ENCODE measurements around the gene SPACA6. TPM values are rescaled to one million over a fixed set of nuclear protein-coding genes. Genes with fewer than 3 reads are reported as not detected.

The SPACA6 gene
- total RNA-seq, 8 experiments from 2014 or later, result 2.6 to 41.8 (median 9.5) TPM

DNA sequence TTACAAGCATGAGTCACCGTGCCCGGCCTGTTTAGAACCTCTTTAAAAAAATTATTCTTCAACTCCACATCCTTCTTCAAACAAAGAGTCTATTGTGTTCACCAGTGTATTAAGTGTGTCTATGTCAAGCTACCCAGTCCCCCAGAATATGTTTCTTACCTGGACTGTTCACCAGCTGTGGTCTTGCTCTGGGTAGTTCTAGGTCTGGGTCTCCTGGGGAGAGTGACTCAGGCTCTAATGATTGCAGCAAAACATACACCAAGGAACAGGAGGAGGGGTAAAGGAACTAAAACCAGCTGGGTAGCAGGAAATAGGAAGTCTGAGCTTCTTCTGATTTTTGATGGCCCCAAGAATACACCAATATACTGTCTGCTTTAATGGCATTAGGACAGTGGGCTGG is 58.5 kb downstream of the SPACA6 start, which contains the start of gene FPR1:
FPR1 (minus strand) TSS at position 224 of the 400 bp plus-strand sequence. CDS start 4,884 bp downstream, outside the sequence.
- Histone ChIP-seq H3K27ac (no peak within 1 kb of the TSS), H3K4me1 (replicated peaks in 1 of 2) (no peaks in the 10 kb centered on the region), H3K4me3 (no peak within 1 kb of the TSS)
- in situ Hi-C loops (cut with MboI; ENCODE audit: low pct_unique_long_range_greater_than_20kb in 2 of 9, low sequenced_read_pairs in 9 of 9, unreplicated experiment in 9 of 9), result no loop called here
- WGBS, 10 experiments, result 38 to 86% (median 71%) methylated on average over 1 to 2 of the region's 2 CpGs; no CpG with 5 or more reads in 5 of the 10 experiments
- ATAC-seq (replicated peaks in 6 of 8), result no peak

- Histone ChIP-seq H3K27ac (no peak overlapping the region), H3K4me3 (no peak overlapping the region), H3K4me1 (replicated peaks in 1 of 2) (no peaks in the 10 kb centered on the region)
- ATAC-seq (replicated peaks in 6 of 8), result peak in 1 of 8 experiments; percentile 80
- 10 to 100% (median 72%) methylated on average over 1 to 5 of the region's 6 CpGs; no CpG with 5 or more reads in 2 of the 10 experiments for WGBS, 10 experiments
- in situ Hi-C loops (cut with MboI; ENCODE audit: low pct_unique_long_range_greater_than_20kb in 2 of 9, low sequenced_read_pairs in 9 of 9, unreplicated experiment in 9 of 9), result no loop called here
Measured at GRCh38 chr19:51754109-51754508, 61.0 kb downstream of the SPACA6 start.

DNA sequence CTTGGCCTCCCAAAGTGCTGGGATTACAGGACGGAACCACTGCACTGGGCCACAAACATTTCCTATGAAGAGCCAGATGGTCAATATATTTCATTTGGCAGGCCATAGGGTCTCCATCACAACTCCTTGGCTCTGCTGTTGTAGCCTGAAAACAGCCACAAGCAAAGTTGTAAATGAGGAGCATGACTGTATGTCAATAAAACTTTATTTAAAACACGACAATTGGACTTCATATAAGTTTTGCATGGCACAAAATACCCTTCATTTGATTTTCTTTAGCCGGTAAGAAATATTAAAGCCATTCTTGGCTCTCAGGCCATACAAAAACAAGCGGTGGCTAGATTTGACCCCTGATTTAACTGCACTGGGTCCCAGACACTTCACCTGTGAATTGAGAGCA is 61.6 kb downstream of the SPACA6 start:
- no peaks in the 10 kb centered on the region for H3K4me1 ChIP-seq (replicated peaks in 1 of 2)
- 16 to 100% (median 68%) methylated on average over 1 to 4 of the region's 4 CpGs for WGBS, 10 experiments
- no peak for ATAC-seq (replicated peaks in 6 of 8)
- no peak overlapping the region for H3K27ac ChIP-seq
- in situ Hi-C loops (cut with MboI; ENCODE audit: low pct_unique_long_range_greater_than_20kb in 2 of 9, low sequenced_read_pairs in 9 of 9, unreplicated experiment in 9 of 9), result no loop called here
- no peak overlapping the region for H3K4me3 ChIP-seq

Other genes with a start within 250 kb of the SPACA6 start
- under 1 TPM in 2 of 8 experiments, not detected in 6; 0.47 to 0.51 TPM for gene SIGLEC8, start 234.9 kb upstream of the SPACA6 start, total RNA-seq
- not detected for gene CEACAM18, start 214.8 kb upstream of the SPACA6 start, total RNA-seq
- under 1 TPM in 2 of 8 experiments, not detected in 6; 0.08 to 0.19 TPM for gene SIGLEC12, start 191.5 kb upstream of the SPACA6 start, total RNA-seq
- not detected for gene SIGLEC6, start 161.7 kb upstream of the SPACA6 start, total RNA-seq
- 1 to 10 TPM; 3.0 to 9.5 (median 6.0) TPM for gene ZNF175, start 122.0 kb upstream of the SPACA6 start, total RNA-seq
- gene SIGLEC5, start 62.9 kb upstream of the SPACA6 start, total RNA-seq, result not detected
- gene SIGLEC14, start 46.5 kb upstream of the SPACA6 start, total RNA-seq, result under 1 TPM in 1 of 8 experiments, not detected in 7; 0.24 TPM
- gene HAS1, start 30.7 kb downstream of the SPACA6 start, total RNA-seq, result 10 to 100 TPM in 1 of 8 experiments, 1 to 10 TPM in 2, under 1 TPM in 3, not detected in 2; 0.22 to 23.8 (median 1.7) TPM
- under 1 TPM in 3 of 8 experiments, not detected in 5; 0.36 to 0.97 (median 0.43) TPM for gene FPR1, start 58.5 kb downstream of the SPACA6 start, total RNA-seq
- gene FPR2, start 67.8 kb downstream of the SPACA6 start, total RNA-seq, result under 1 TPM in 3 of 8 experiments, not detected in 5; 0.15 to 0.33 (median 0.21) TPM
- under 1 TPM in 6 of 8 experiments, not detected in 2; 0.05 to 0.64 (median 0.21) TPM for gene FPR3, start 101.8 kb downstream of the SPACA6 start, total RNA-seq
- 10 to 100 TPM; 13.1 to 32.0 (median 18.7) TPM for gene ZNF577, start 194.6 kb downstream of the SPACA6 start, total RNA-seq
- 10 to 100 TPM in 7 of 8 experiments, 1 to 10 TPM in 1; 8.8 to 23.1 (median 17.3) TPM for gene ZNF649, start 211.7 kb downstream of the SPACA6 start, total RNA-seq
- gene ZNF613, start 234.1 kb downstream of the SPACA6 start, total RNA-seq, result 1 to 10 TPM; 4.2 to 8.5 (median 6.8) TPM